Activated CD4-positive, alpha-beta T cell treated with anti-CD3 and anti-CD28 coated beads, Interleukin-2, amount 10 ng/mL, durations not matched to agents 7 days and 5 days (primary cell): ENCODE results near the gene EYA2. TPM values are rescaled to one million over a fixed set of nuclear protein-coding genes. Genes with fewer than 3 reads are reported as not detected.
"Not testable (repeated sequence)": the region's sequence is repeated elsewhere in the genome, so short reads cannot be mapped to it uniquely, and the experiment has no call there.

Experiments
- CTCF ChIA-PET: fragments of 350-600 bp; sonication (Branson Sonifier 250); formaldehyde crosslinking; loops from one replicate; lab custom pipeline; 2021; ENCODE audit warnings: antibody characterized with exemption; lab: Charles Lee
- POLR2A ChIA-PET: fragments of 350-600 bp; sonication (Branson Sonifier 250); formaldehyde crosslinking; loops from one replicate; lab custom pipeline; 2021; ENCODE audit warnings: antibody characterized with exemption; lab: Charles Lee
- DNase-seq: peaks from one replicate; pipeline ENCODE4 v3.0.0-alpha.2; 2020
- H3K27ac Mint-ChIP-seq: one replicate; pipeline ENCODE4 v1.8.0; 2021; ENCODE audit warnings: mild to moderate bottlenecking, moderate library complexity, mixed read lengths
- H3K27me3 Mint-ChIP-seq: one replicate; pipeline ENCODE4 v1.8.0; 2021; ENCODE audit warnings: mixed read lengths
- H3K36me3 Mint-ChIP-seq: one replicate; pipeline ENCODE4 v1.8.0; 2021; ENCODE audit warnings: low read depth, mixed read lengths
- H3K4me1 Mint-ChIP-seq: one replicate; pipeline ENCODE4 v1.8.0; 2021; ENCODE audit warnings: mixed read lengths
- H3K4me3 Mint-ChIP-seq: one replicate; pipeline ENCODE4 v1.8.0; 2021; ENCODE audit warnings: mild to moderate bottlenecking, moderate library complexity, mixed read lengths
- H3K9me3 Mint-ChIP-seq: one replicate; pipeline ENCODE4 v1.8.0; 2021; ENCODE audit warnings: mixed read lengths
- total RNA-seq, 2 experiments: library from RNA; stranded (reverse); gene quantifications; one replicate each; pipeline ENCODE4 v1.2.3, GENCODE V29; 2021

The EYA2 gene
- total RNA-seq, 2 experiments from 2014 or later: not detected

DNA sequence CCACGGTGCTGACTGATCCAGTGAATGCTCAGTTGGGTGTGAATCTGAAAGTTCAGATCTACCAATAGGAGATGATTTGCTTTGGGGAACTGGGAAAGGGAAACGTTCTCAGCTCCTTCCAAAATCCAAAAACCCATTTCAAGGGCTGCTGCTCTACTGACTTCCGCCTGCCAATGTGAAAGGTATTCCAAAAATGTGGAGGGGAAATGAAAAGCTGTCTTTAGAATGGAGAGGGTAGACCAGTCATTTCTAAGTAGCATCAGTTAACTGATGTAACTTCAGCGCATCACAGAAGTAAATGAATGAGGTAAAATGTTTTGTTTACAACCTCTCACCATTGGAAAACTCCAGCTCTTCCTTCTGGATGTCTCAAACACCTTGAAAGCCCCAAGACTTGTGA is 19.6 kb upstream of the EYA2 start:
- no peak overlapping the region for H3K4me3 Mint-ChIP-seq
- no peak for DNase-seq
- ChIA-PET CTCF (no interaction called here), POLR2A (no interaction called here)
- peaks cover 4% of the 10 kb centered on the region for H3K27me3 Mint-ChIP-seq
- no peaks in the 10 kb centered on the region for H3K9me3 Mint-ChIP-seq
- no peaks in the 10 kb centered on the region for H3K4me1 Mint-ChIP-seq
- no peaks in the 10 kb centered on the region for H3K36me3 Mint-ChIP-seq
- H3K27ac Mint-ChIP-seq: no peak overlapping the region

DNA sequence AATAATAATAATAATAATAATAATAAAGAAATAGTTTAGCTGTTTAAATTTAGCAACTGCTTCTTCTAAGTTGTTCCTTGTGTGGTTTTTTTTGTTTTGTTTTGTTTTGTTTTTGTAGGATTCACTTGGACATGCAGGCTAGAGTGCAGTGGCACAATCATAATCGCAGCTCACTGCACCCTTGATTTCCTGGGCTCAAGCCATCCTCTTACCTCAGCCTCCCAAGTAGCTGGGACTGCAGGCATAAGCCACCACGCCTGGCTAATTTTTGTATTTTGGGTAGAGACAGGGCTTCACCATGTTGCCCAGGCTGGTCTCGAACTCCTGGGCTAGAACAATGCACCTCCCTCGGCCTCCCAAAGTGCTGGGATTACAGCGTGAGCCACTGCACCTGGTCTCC is 15.3 kb upstream of the EYA2 start:
- POLR2A ChIA-PET: no interaction called here
- Mint-ChIP-seq H3K27ac (no peak overlapping the region), H3K27me3 (peaks cover 9% of the 10 kb centered on the region), H3K9me3 (no peaks in the 10 kb centered on the region), H3K4me3 (no peak overlapping the region), H3K36me3 (no peaks in the 10 kb centered on the region), H3K4me1 (no peaks in the 10 kb centered on the region)
- DNase-seq: no peak
- CTCF ChIA-PET: no interaction called here

DNA sequence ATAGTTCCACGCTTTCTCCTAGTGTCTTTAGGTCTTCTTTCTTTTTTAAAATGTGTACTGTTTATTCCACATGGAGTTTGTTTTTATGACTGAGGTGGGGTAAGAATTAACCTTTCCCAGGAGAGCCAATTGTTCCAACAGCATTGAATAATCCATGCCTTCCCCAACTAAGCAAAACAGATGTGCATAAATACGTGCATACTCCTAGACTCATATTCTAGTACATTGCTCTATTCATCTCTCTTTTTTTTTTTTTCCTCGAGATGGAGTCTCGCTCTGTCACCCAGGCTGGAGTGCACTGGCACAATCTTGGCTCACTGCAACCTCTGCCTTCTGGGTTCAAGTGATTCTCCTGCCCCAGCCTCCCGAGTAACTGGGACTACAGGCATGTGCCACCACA is 14.7 kb upstream of the EYA2 start:
- H3K27ac Mint-ChIP-seq, DNase-seq, POLR2A ChIA-PET, H3K4me3 Mint-ChIP-seq, H3K9me3 Mint-ChIP-seq, H3K4me1 Mint-ChIP-seq, H3K36me3 Mint-ChIP-seq: not testable (repeated sequence)
- peaks cover 11% of the 10 kb centered on the region for H3K27me3 Mint-ChIP-seq
- CTCF ChIA-PET: interaction anchor here (1.3 kb wide), 1 partner anchor 17 kb away, joined by 3 read pairs; no protein-coding TSS in a partner anchor

DNA sequence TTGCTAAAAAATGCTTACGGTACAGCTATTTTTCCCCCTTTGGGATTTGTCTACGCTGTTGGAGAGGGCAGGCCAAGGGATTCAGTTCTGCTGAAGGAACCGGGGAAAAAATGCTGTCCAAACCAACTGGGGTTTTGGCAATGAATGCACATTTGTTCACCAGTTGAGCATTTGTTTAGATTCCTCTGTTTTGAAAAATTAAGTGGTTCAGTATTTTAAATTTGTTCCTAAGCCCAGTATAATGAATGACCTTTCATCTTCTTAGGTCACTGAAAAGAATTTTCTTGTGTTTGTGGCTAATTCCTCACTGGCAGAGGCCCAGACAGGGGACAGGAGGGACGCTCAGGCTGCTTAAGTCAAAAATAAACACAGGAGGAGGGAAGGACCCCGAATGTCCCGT is 10.8 kb upstream of the EYA2 start:
- H3K4me1 Mint-ChIP-seq: no peaks in the 10 kb centered on the region
- no peaks in the 10 kb centered on the region for H3K36me3 Mint-ChIP-seq
- H3K27me3 Mint-ChIP-seq: peaks cover 16% of the 10 kb centered on the region
- H3K4me3 Mint-ChIP-seq: no peak overlapping the region
- DNase-seq: no peak
- ChIA-PET CTCF (no interaction called here), POLR2A (no interaction called here)
- H3K9me3 Mint-ChIP-seq: no peaks in the 10 kb centered on the region
- H3K27ac Mint-ChIP-seq: no peak overlapping the region

DNA sequence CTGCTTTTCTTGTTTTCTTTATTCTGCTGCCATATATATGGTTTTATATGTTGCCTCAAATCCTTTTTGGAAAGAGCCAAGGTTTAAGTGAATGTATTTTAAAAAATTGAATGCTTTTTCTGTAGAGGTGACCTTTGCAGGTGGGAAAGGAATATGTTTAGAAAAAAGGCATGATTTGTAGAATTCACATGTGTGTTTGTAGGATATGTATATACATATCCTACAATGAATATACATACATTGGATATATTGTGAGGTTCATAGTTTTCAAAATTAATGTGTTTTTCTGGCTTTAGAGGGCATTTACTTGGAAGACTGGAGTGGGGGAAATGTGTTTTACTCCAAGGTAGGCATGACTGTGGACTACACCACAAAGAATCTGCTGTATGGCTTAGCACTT is 4.0 kb upstream of the EYA2 start:
- no peak overlapping the region for H3K4me3 Mint-ChIP-seq
- no peaks in the 10 kb centered on the region for H3K4me1 Mint-ChIP-seq
- DNase-seq: no peak
- POLR2A ChIA-PET: no interaction called here
- H3K27me3 Mint-ChIP-seq: peaks cover 43% of the 10 kb centered on the region
- CTCF ChIA-PET: interaction anchor here (0.7 kb wide), 1 partner anchor 1158 kb away, joined by 3 read pairs; no protein-coding TSS in a partner anchor
- H3K36me3 Mint-ChIP-seq: no peaks in the 10 kb centered on the region
- H3K9me3 Mint-ChIP-seq: peaks cover 5% of the 10 kb centered on the region
- H3K27ac Mint-ChIP-seq: no peak overlapping the region

DNA sequence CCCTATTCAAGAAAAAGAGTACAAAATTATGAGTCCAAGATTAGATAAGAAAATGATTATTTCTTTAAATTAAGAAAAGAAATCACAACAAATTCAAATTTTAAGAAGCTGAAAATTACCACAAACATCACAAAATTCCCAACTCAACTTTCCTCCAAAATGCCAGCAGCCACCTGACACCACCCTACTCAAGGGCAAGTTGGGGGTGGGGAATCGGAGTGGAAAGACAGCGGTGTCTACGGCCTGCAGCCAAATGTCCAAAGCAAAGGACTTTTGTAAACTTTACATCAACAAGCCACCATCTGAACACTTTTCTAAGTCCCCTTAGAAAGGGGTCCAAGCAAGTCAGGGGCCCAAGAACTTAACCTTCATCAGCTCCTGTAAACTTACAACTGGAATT is 1.6 kb upstream of the EYA2 start:
- Mint-ChIP-seq H3K9me3 (peaks cover 5% of the 10 kb centered on the region), H3K4me1 (no peaks in the 10 kb centered on the region), H3K4me3 (no peak overlapping the region), H3K36me3 (no peaks in the 10 kb centered on the region), H3K27ac (no peak overlapping the region), H3K27me3 (peaks cover 62% of the 10 kb centered on the region)
- ChIA-PET POLR2A (no interaction called here), CTCF (no interaction called here)
- no peak for DNase-seq

DNA sequence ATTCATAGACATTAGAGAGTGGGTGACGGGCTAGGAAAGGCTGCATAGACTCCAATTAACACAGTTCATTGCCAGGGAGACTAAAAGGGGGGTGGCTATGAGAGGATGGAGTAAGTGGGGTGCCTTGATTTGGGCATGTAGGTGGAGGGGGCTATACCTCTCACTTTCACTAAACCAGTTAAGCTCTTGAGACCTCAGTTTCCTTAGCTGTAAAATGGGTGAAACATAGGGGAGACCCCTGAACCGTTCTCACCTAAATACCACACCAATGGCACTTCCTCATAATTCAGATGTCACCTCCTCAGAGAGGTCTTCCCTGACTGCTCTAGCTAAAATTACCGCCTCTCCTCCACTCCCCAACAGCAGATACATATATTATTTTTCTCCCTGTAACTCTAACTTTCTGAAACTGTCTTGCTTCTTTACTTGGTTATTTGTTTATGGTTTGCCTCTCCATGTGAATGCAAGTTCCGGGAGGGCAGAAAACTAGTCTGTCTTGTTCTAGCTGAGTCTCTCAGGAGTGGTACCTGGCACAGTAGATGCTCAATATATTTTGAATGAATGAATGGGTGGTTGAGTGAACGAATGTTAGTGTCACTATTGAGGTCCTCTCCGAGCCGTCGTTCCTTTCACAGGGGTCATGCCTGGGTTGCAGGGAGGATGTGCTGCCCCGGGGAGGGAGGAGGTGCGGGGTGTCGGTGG is 615 bp upstream of the EYA2 start:
- H3K4me3 Mint-ChIP-seq: no peak overlapping the region
- CTCF ChIA-PET: no interaction called here
- no peak for DNase-seq
- H3K27ac Mint-ChIP-seq: no peak overlapping the region
- POLR2A ChIA-PET: no interaction called here
- peaks cover 66% of the 10 kb centered on the region for H3K27me3 Mint-ChIP-seq
- no peaks in the 10 kb centered on the region for H3K4me1 Mint-ChIP-seq
- H3K9me3 Mint-ChIP-seq: peaks cover 5% of the 10 kb centered on the region
- H3K36me3 Mint-ChIP-seq: no peaks in the 10 kb centered on the region

DNA sequence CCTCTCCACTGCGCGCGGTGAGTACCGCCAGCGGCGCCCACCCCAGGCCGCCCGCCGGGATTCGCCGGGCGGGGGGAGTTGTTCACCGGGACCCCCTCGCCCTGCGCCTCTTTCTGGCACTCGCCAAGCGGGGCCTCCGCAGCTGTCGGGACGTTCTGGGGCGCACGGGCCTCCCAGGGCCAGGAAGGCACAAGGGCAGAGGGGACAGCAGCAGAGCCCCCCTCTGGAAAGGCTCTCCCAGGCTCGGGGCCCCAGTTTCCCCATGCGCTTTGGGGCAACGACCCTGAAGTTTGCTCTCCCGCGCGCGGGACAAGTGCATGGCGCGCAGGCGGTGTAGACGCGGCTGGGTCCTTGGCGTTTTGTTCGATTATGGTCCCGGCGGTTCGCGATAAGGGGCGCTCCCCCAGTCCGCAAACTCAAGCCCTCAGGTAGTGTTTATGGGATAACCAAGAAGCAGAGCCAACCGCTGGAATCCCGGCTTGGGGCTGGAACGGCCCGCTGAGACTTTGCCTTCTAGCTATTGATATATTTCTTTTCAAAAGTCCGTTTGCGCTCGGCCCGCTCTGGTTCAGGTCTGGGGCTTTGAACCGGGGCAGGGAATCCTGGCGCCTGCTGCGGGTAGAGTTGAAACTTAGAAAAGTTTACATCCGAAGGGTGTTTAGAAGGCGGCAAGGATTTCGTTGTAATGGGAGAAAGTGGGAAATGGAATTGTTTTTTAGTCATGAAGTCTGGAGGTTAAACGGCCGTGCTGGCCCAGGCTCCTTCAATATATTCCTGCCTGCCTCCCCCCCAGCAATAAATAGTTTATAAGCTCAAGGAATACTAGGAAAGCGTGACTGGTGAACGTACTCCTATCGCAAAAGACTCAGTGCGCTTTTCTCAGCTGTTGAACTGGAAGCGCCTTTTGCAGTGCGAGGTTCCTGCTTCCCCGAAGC is 595 bp downstream of the EYA2 start:
- peaks cover 73% of the 10 kb centered on the region for H3K27me3 Mint-ChIP-seq
- H3K4me3 Mint-ChIP-seq: no peak overlapping the region
- ChIA-PET CTCF (interaction anchor here (0.6 kb wide), 1 partner anchor 137 kb away, joined by 3 read pairs; no protein-coding TSS in a partner anchor), POLR2A (no interaction called here)
- H3K27ac Mint-ChIP-seq: no peak overlapping the region
- no peaks in the 10 kb centered on the region for H3K4me1 Mint-ChIP-seq
- peaks cover 5% of the 10 kb centered on the region for H3K9me3 Mint-ChIP-seq
- H3K36me3 Mint-ChIP-seq: no peaks in the 10 kb centered on the region
- DNase-seq: no peak

DNA sequence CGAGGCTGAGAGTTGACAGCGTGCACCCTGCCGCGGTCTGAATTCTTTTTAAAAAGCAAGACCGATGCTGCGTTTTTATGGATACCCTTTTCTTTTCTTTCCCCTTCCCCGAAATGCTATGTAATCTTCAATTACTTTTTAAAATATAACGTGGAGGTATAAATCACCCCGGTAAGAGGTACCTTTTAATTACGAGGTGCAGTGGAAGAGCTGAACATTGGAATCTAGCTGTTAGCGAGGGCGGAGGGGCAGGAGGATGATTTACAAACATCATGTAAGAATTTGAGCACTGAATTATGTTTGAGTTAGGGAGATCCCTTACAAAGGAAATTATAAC is 1.2 kb downstream of the EYA2 start:
- Mint-ChIP-seq H3K4me3 (no peak overlapping the region), H3K4me1 (no peaks in the 10 kb centered on the region), H3K9me3 (peaks cover under 1% of the 10 kb centered on the region), H3K27me3 (peaks cover 73% of the 10 kb centered on the region), H3K27ac (no peak overlapping the region), H3K36me3 (no peaks in the 10 kb centered on the region)
- ChIA-PET POLR2A (no interaction called here), CTCF (interaction anchor here (0.6 kb wide), 1 partner anchor 137 kb away, joined by 3 read pairs; no protein-coding TSS in a partner anchor)
- DNase-seq: no peak

DNA sequence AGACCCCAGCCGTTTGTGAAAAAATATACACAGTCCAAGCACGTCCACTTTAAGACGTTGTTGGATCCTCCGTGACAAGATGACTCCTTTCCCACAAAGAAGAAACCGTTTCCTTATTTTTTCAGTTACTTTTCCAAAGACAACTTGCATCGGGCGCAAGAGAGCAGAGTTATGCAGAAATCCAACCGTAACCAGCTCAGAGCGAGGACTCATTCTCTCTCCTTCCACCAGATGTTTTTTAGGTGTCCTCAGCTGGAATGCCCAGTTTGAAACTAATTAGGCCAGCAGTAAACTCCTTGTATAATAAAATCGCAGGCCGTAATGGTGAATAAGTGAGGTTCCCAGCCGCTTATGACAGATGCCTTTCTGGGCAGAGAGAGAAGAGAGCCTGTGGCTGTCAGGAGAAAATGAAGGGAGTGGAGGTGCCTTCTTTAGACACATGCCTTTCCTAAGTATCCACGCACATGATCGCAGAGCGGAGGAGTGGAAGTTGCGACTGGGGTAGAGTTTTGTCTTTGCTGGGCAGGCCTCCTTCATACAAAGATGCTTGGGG is 2.8 kb downstream of the EYA2 start:
- ChIA-PET CTCF (interaction anchor here (1.3 kb wide), 1 partner anchor 17 kb away, joined by 3 read pairs; no protein-coding TSS in a partner anchor), POLR2A (no interaction called here)
- Mint-ChIP-seq H3K4me3 (no peak overlapping the region), H3K9me3 (no peaks in the 10 kb centered on the region), H3K27ac (no peak overlapping the region), H3K27me3 (peaks cover 77% of the 10 kb centered on the region), H3K36me3 (no peaks in the 10 kb centered on the region), H3K4me1 (no peaks in the 10 kb centered on the region)
- no peak for DNase-seq

DNA sequence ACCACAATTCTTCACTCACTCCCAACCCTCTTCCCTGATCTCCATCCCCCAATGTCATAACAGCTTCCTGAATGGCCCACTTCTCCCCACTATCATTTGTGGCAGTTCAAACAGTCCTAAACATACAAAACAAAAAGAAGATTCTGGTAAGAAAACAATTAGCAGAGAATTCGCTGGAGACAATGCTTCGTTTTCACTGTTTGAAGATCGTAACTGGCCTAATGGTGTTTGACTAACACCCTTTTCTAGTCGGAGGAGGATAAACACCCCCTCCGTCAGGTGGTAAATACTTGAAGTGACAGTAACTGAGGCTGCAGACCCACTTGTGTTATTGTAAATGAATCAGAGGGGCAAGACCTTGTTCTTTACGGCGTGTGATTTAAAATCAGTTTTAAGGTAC is 3.8 kb downstream of the EYA2 start:
- DNase-seq: no peak
- Mint-ChIP-seq H3K36me3 (no peaks in the 10 kb centered on the region), H3K9me3 (no peaks in the 10 kb centered on the region), H3K27me3 (peaks cover 67% of the 10 kb centered on the region), H3K27ac (no peak overlapping the region), H3K4me3 (no peak overlapping the region), H3K4me1 (no peaks in the 10 kb centered on the region)
- ChIA-PET CTCF (no interaction called here), POLR2A (no interaction called here)

DNA sequence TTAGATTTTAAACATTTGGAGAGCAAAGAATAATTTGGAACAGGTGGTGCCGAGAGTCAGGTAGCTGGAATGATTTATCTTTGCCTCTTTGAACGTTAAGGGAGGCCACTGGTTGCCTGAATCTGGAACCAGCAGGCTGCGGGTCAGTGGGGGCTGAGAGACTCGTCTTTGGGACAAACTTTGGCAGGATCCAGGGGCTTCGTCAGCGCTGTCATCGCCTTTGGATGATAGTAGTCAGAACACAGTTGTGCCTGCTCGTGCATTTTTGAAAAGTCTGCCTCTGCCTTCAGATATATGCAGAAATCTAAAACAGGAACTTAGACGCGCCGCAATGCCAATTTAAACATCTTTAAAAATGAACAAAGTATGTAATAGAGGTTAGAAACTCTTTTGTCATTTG is 5.0 kb downstream of the EYA2 start:
- Mint-ChIP-seq H3K9me3 (no peaks in the 10 kb centered on the region), H3K4me1 (no peaks in the 10 kb centered on the region), H3K27ac (no peak overlapping the region), H3K4me3 (no peak overlapping the region), H3K36me3 (no peaks in the 10 kb centered on the region), H3K27me3 (peaks cover 57% of the 10 kb centered on the region)
- DNase-seq: no peak
- ChIA-PET POLR2A (no interaction called here), CTCF (no interaction called here)

DNA sequence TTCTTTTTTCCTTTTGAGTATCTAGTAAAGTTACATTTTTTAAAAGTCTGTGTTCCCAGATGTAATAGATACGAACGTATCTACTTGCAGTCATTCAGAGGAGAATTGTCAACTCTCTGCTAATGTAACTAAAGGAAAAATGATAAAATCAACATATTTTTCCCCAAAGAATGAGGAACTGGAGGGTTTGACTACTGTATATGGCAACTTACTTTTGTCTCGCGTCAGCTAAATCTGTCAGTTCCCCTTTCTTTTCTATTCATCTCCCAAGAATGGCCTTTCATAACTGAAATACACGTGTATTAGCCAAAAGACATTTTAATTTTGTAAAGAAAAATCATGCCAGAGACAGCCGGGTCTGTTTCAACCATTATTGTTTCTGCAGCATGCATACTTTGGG is 5.4 kb downstream of the EYA2 start:
- Mint-ChIP-seq H3K27ac (no peak overlapping the region), H3K36me3 (no peaks in the 10 kb centered on the region), H3K27me3 (peaks cover 57% of the 10 kb centered on the region)

More for the DNA sequence above, 5.4 kb downstream of the EYA2 start:
- Mint-ChIP-seq H3K4me1 (no peaks in the 10 kb centered on the region), H3K9me3 (no peaks in the 10 kb centered on the region), H3K4me3 (no peak overlapping the region)
- DNase-seq: no peak
- POLR2A ChIA-PET: no interaction called here
- CTCF ChIA-PET: no interaction called here
